K562 (cell line): Measurements from ENCODE around the gene ZNF565. TPM values are rescaled to one million over a fixed set of nuclear protein-coding genes. Genes with fewer than 3 reads are reported as not detected.

Source experiments
- ATAC-seq: fragments of 200-7000 bp; cut with Tn5 transposase; 3 replicates; pipeline ENCODE4 v1.9.1; 2020; ENCODE audit warnings: moderate library complexity
- BruUV-seq: library from RNA; stranded (reverse); fragments of 400-500 nt; replicated peaks from 2 replicates; lab custom pipeline; 2021; lab: Mats Ljungman, UMichigan
- CTCF ChIA-PET: fragments of 300-600 bp; formaldehyde crosslinking; extraction: SDS; loops from one replicate; lab custom pipeline; 2021; ENCODE audit warnings: low intra/inter-chr PET ratio; lab: Yijun Ruan, JAX
- POLR2A ChIA-PET: fragments of 300-600, 350-650 bp; sonication (Branson Sonifier 250); formaldehyde crosslinking; extraction: SDS; loops from one replicate; lab custom pipeline; 2021; ENCODE audit warnings: antibody characterized with exemption, inconsistent platforms; lab: Yijun Ruan, JAX
- DNase-seq, 4 experiments: peaks; one replicate each; pipeline versions ENCODE4 v3.0.0 to v3.0.0-alpha.2; 2011 to 2018; ENCODE audit warnings: low spot score in 3 of 4, mixed read lengths in 3 of 4; ENCODE audit errors: extremely low read depth in 1 of 4
- FAIRE-seq: peaks from 2 replicates; lab custom pipeline; 2011; peaks lifted over from hg19 to GRCh38; lab: Jason Lieb, UNC
- H2AFZ ChIP-seq: 2 replicates; pipeline ENCODE4 v1.6.0; 2011; ENCODE audit warnings: low read depth, low read length, control low read depth, inconsistent platforms
- H3K27ac ChIP-seq: fragments of 200-600 bp; 3 replicates; pipeline ENCODE4 v1.8.0; 2011; ENCODE audit warnings: low read depth, mild to moderate bottlenecking, control low read depth, inconsistent platforms, low read length, moderate library complexity, mixed read lengths; ENCODE audit errors: extremely low read depth
- H3K27me3 ChIP-seq, 2 experiments: fragments of 300-600 bp in 1 of 2; 2 replicates in 1 of 2; 3 replicates in 1 of 2; pipeline versions ENCODE4 v1.6.0 to v1.8.0; 2011; ENCODE audit warnings: inconsistent platforms in 2 of 2, low read length in 2 of 2, mild to moderate bottlenecking in 1 of 2, mixed read lengths in 1 of 2, moderate library complexity in 1 of 2; ENCODE audit not compliant: control insufficient read depth in 2 of 2, insufficient read depth in 2 of 2
- H3K36me3 ChIP-seq: fragments of 300-600 bp; 3 replicates; pipeline ENCODE4 v1.8.0; 2011; ENCODE audit warnings: mild to moderate bottlenecking, low read length, inconsistent platforms; ENCODE audit not compliant: control insufficient read depth, insufficient read depth
- H3K4me1 ChIP-seq, 2 experiments: fragments of 200-600 bp in 1 of 2; replicated peaks in 1 of 2; 2 replicates in 1 of 2; 3 replicates in 1 of 2; pipeline versions ENCODE4 v1.5.1 to v1.8.0; 2011; ENCODE audit warnings: inconsistent platforms in 2 of 2, low read length in 2 of 2, mild to moderate bottlenecking in 1 of 2, mixed read lengths in 1 of 2, moderate library complexity in 1 of 2; ENCODE audit not compliant: control insufficient read depth in 2 of 2, insufficient read depth in 2 of 2
- H3K4me2 ChIP-seq: 2 replicates; pipeline ENCODE4 v1.6.1; 2011; ENCODE audit warnings: low read length, control low read depth, inconsistent platforms, mixed read lengths; ENCODE audit not compliant: insufficient read depth
- H3K4me3 ChIP-seq: fragments of 200-600 bp; sonication (generic), shearing (Covaris generic); 2 replicates; pipeline ENCODE4 v1.5.1; 2016; ENCODE audit warnings: control low read depth, inconsistent platforms
- H3K79me2 ChIP-seq: fragments of 200-600 bp; 3 replicates; pipeline ENCODE4 v1.8.0; 2011; ENCODE audit warnings: low read length, inconsistent platforms; ENCODE audit not compliant: control insufficient read depth, insufficient read depth
- H3K9ac ChIP-seq, 2 experiments: 2 replicates each; pipeline versions ENCODE4 v1.6.0 to v1.6.1; 2011; ENCODE audit warnings: low read depth in 2 of 2, low read length in 2 of 2, control low read depth in 1 of 2, inconsistent platforms in 1 of 2, mild to moderate bottlenecking in 1 of 2, mixed read lengths in 1 of 2; ENCODE audit not compliant: insufficient read depth in 1 of 2
- H3K9me1 ChIP-seq: one replicate; pipeline ENCODE4 v1.6.0; 2011; ENCODE audit warnings: inconsistent platforms, mild to moderate bottlenecking, low read length, moderate library complexity; ENCODE audit not compliant: control insufficient read depth, insufficient read depth
- H3K9me3 ChIP-seq: replicated peaks from 2 replicates; pipeline ENCODE4 v1.5.1; 2011; ENCODE audit warnings: low read depth, low read length, inconsistent platforms; ENCODE audit not compliant: control insufficient read depth, insufficient read depth
- H4K20me1 ChIP-seq: replicated peaks from 2 replicates; pipeline ENCODE4 v1.6.1; 2011; ENCODE audit warnings: low read length, inconsistent platforms, mixed read lengths; ENCODE audit not compliant: control insufficient read depth, insufficient read depth
- C11orf30 ChIP-seq: fragments of 450-650 bp; IDR thresholded peaks from 2 replicates; pipeline ENCODE4 v1.6.1; 2016; ENCODE audit warnings: low read depth, mild to moderate bottlenecking
- CAMTA2 ChIP-seq: fragments of 250-450 bp; sonication (Bioruptor Pico); conservative IDR thresholded peaks from 2 replicates; pipeline ENCODE4 v1.5.1; 2022
- MLX ChIP-seq, 2 experiments: fragments of 450-650 bp in 1 of 2; sonication (generic) in 1 of 2; formaldehyde crosslinking; conservative IDR thresholded peaks; 2 replicates each; pipeline versions ENCODE4 v1.4.0 to v1.8.1; 2020 to 2022; ENCODE audit warnings: mild to moderate bottlenecking in 1 of 2, missing genetic modification reagents in 1 of 2
- NFE2 ChIP-seq: IDR thresholded peaks from 2 replicates; pipeline ENCODE4 v1.6.1; 2014; ENCODE audit warnings: antibody characterized with exemption, low read depth
- TFAP4 ChIP-seq: sonication (generic); formaldehyde crosslinking; IDR thresholded peaks from 2 replicates; pipeline ENCODE4 v1.8.0; 2022; ENCODE audit warnings: missing genetic modification reagents, mild to moderate bottlenecking, moderate library complexity, borderline replicate concordance
- WGBS: fragments of 100-300 bp; shearing (Covaris generic); methylation state at CpG from one replicate; pipeline ENCODE4 v1.1.6; 2016; ENCODE audit warnings: low coverage, mixed read lengths; ENCODE audit not compliant: insufficient coverage; ENCODE audit errors: missing lambda C conversion rate; 5-methylcytosine and 5-hydroxymethylcytosine counted together
- in situ Hi-C: fragments of 300-500 bp; cut with MboI; formaldehyde crosslinking; loops from 4 replicates; pipeline ENCODE4 v1.15.0; 2018; ENCODE audit warnings: inconsistent platforms, mixed read lengths
- intact Hi-C: fragments of 100-400 bp; cut with micrococcal nuclease; formaldehyde crosslinking; loops from 2 replicates; pipeline ENCODE4 v1.14.2; 2022
- polyA plus RNA-seq, 8 experiments: library from polyadenylated mRNA; depleted of rRNA in 4 of 8; stranded (reverse) in 5 of 8; unstranded in 3 of 8; fragments of >200 nt; fragmentation: Nextera tagmentation in 2 of 8; fragmentation: Illumina TruSeq in 1 of 8; extraction: Ambion mirVana in 2 of 8; extraction: Trizol in 1 of 8; gene quantifications; 2 replicates each; pipeline versions ENCODE4 v1.2.1 to v1.2.3, GENCODE V29; 2011 to 2014; ENCODE audit warnings: inconsistent platforms in 1 of 8, missing spikeins in 1 of 8
- total RNA-seq, 7 experiments: library from RNA; depleted of rRNA in 6 of 7; stranded (reverse); fragments of >200 nt in 6 of 7; fragmentation: Illumina TruSeq in 2 of 7; extraction: Trizol in 2 of 7; gene quantifications; 2 replicates each; pipeline versions ENCODE4 v1.2.1 to v1.2.3, GENCODE V29; 2011 to 2021; ENCODE audit warnings: low replicate concordance in 1 of 7

The ZNF565 gene
- total and polyA plus RNA-seq, 9 of the 15 experiments (the other 6 are each of a cell fraction or from before 2014, with no cell fraction given) = 1.3 to 3.2 (median 2.6) TPM

GRCh38 chr19:36160821-36161596 is 53.5 kb downstream of the ZNF565 start:
- intact Hi-C loops = no loop called here
- no peak for DNase-seq
- CTCF ChIA-PET = no interaction called here
- no peaks in the 10 kb centered on the region for H4K20me1 ChIP-seq
- H3K4me2 ChIP-seq = no peak overlapping the region
- H3K4me3 ChIP-seq = no peak overlapping the region
- H3K79me2 ChIP-seq = no peaks in the 10 kb centered on the region
- no peak for FAIRE-seq
- no peaks in the 10 kb centered on the region for H3K9me1 ChIP-seq
- no peak overlapping the region for H3K9ac ChIP-seq
- TF ChIP-seq NFE2 = peak; percentile 53
- TF ChIP-seq TFAP4 = no peak
- no peak for TF ChIP-seq MLX (CRISPR knock-in tag; conservative IDR thresholded peaks at IDR 0.05)
- TF ChIP-seq CAMTA2 (CRISPR knock-in tag) = no peak
- 0 out of 2 replicates have a peak, but pooled peaks have one; percentile 14 for TF ChIP-seq C11orf30
- TF ChIP-seq, all 486 proteins: peak for 2
- no peaks in the 10 kb centered on the region for H3K9me3 ChIP-seq
- H2AFZ ChIP-seq = no peak overlapping the region
- peaks cover 6% of the 10 kb centered on the region; the same call in 2 of the 3 replicates for H3K36me3 ChIP-seq
- in situ Hi-C loops = no loop called here
- no peaks in the 10 kb centered on the region; a peak in 1 of 5 replicates for H3K4me1 ChIP-seq
- 0 out of 3 replicates have a peak overlapping the region, but pooled peaks have one; percentile 2 for H3K27ac ChIP-seq
- no TSS peak for BruUV-seq
- ATAC-seq = no peak
- H3K27me3 ChIP-seq = no peaks in the 10 kb centered on the region
- WGBS = 71% methylated on average over 6 of the region's 7 CpGs
- POLR2A ChIA-PET = interaction anchor here (1.1 kb wide), 1 partner anchor 11 kb away, joined by 4 read pairs; no protein-coding TSS in a partner anchor
